Cerebellar cortex (tissue), 1 donor: ENCODE measurements around the gene MAPKAPK3.
A peak's percentile ranks its signal among the peaks of the same experiment; 100 is the strongest.

ENCODE experiments used
- DNase-seq: peaks from one replicate; pipeline ENCODE4 v3.0.0-alpha.2; 2015; ENCODE audit warnings: low spot score

The MAPKAPK3 gene

DNA sequence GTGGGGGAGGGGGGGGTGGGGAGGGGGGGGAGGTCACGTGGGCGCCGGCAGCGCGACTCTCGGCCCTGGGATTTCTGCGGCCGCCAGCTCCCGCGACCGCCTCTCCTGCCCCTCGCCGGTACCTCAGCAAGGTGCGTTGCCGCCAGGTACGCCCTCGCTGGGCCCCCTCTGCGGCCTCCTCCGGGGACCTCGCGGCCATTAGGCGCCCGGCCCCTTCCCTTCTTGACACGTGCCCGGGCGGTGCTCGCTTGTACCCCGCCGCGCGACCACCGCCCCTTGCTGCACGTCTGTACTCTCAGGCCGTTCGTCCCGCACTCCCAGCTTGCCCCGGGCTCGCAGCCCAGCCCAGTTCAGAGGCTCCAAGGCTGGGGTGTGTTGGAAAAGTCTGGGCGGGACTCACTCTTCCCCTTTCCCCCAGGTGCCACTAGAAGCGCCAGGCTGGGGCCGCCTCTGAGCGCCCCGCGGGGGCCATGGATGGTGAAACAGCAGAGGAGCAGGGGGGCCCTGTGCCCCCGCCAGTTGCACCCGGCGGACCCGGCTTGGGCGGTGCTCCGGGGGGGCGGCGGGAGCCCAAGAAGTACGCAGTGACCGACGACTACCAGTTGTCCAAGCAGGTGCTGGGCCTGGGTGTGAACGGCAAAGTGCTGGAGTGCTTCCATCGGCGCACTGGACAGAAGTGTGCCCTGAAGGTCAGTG is at the start of gene MAPKAPK3:
Gene MAPKAPK3 (plus strand): TSS at position 56 of the 696 bp plus-strand sequence. CDS start 415 bp downstream, at position 471.
- no peak for DNase-seq

DNA sequence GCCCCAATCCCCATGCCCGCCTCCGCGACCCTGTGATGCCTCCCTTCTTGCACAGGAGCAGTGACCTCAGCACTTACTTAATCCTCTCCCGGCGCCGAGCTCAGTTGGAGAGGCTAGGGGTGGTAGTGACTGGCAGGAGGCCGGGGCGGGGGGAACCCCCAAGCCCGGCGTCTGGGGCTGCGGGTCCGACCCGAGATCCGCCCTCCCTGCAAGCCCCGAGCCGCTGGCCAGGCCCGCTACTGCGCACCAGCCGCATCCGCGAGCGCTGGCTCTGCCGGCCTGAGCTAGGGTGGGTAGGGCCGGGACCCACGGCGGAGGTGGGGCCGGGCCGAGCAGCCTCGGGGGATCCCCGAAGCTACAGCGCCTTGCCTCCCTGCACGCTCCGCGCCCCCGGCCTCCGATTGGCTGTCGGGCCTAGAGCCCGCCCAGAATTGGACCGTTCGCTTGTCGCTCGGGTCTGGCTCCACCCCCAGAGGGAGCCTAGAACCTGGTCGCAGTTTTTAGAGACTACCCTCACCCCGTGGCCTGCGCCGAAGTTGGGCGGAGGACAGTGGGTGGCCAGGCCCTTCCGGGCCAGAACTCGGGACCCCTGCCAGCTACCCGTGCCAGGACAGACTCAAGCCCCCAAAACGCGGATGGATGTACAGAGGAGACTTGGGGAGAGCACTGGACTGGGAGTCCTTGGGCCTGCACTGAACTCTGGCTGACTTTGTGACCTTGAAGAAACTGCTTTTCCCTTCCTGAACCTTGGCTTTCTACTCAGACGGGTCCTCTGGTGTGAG is 49.4 kb upstream of the MAPKAPK3 start, which contains the start of gene C3orf18:
Gene C3orf18 (minus strand): TSS at position 362 of the 782 bp plus-strand sequence. CDS start 2,048 bp downstream, outside the sequence.
- DNase-seq, result peak; percentile 94

DNA sequence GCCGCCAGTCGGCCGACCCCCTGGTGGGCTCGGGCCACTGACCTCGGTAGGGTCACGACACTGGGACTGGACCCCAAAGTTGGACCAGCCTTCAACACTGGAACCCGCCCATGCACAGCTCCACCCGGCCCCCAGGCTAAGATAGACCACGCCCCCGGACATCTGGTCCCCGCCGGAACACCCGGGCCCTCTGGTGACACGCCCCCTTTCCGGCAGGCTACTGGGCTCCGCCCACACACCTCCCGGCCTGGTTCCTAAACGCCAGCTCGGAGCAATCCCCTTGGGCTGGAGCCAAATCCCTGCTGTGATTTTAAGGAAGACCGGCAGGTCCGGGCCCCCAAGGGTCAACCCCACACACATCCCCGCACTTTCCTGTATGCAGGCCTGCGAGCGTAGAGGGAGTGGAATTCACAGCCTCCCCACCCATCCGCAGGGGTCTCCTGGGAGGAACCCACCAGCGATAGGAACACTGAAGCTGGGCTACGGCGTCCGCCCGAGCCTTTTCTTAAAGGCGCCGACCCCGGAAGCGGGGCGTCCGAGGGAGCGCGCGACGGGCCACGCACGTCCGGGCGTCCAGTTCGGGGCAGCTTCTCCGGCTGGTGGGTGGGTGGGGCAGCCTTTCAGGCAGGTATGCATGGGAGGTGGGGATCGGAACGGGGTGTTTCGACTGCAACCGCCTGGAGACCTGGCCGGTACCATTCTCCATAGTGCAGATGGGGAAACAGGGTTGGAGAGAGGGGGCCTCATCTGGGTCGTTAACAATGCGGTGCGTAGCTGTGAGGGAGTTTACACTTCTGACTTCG is 47.8 kb upstream of the MAPKAPK3 start, which contains the start of gene HEMK1:
Gene HEMK1 (plus strand): TSS at position 576 of the 803 bp plus-strand sequence. CDS start 1,583 bp downstream, outside the sequence.
- DNase-seq, result peak; percentile 90

DNA sequence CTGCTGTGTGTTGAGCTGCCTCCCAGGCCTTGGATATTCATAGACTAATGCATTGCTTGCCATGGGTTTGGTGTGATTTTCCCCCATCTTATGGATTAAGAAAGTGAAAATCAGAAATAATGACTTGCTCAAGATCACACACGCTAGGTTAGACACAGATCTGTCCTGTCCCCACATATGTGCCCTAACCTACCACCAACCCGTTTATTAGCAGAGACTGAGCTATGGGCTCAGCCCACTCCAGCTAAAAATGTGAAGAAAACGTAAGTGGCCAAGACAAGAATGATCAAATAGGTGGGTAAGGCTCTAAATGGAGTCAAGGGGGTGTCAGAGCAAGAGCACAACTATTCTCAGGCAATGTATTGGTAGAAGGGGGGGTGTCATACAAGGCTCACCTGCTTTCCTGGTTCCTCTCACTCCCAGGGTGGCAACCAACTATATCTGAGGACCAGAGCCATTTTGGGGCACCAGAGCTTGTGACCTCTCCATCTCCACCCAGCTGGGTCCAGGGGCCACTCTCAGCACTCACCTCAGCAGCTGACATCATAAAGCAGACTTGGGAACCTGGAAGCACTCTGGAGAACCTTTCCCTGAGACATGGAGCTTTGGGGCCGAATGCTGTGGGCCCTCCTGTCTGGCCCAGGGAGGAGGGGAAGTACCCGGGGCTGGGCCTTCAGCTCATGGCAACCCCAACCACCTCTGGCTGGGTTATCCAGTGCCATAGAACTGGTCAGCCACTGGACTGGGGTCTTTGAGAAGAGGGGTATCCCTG is 46.3 kb upstream of the MAPKAPK3 start:
- DNase-seq, result no peak

DNA sequence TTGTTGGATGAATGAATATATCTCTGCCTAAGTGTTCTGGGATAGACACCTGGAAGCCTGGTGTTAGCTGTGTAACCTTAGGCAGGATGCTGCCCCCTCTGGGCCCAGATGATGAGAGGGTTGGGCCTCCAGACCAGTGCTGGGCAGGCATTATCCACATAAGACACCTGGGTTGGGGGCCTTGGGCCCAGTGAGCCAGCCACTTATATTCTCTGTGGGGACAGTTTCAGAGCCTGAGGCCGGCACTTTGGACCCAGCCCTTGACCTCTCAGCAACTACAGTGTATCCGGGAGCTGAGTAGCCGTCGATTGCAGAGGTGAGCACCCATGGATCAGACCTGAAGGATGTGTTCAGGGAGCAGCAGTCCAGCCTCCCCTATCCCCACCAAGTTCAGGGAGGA is 45.5 kb upstream of the MAPKAPK3 start:
- DNase-seq, result no peak

DNA sequence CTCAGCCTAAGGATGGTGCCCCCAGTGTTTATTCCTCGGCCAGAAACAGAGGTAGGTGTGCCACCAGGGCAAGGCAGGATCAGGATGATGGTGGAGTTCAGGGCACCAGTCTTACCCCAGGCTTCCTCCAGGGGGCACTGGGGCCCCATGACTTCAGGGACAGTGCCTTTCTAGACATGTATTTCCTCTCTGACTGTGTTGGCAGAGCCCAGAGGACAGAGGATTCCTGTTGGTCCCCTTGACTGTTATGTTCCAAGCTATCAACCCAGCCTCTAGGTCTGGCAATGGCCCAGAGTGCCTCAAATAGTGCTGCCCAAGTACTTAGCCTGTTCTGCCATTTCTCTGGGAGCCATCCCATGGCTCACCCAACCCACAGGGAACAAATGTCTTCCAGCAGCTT is 44.8 kb upstream of the MAPKAPK3 start:
- DNase-seq, result peak; percentile 84

DNA sequence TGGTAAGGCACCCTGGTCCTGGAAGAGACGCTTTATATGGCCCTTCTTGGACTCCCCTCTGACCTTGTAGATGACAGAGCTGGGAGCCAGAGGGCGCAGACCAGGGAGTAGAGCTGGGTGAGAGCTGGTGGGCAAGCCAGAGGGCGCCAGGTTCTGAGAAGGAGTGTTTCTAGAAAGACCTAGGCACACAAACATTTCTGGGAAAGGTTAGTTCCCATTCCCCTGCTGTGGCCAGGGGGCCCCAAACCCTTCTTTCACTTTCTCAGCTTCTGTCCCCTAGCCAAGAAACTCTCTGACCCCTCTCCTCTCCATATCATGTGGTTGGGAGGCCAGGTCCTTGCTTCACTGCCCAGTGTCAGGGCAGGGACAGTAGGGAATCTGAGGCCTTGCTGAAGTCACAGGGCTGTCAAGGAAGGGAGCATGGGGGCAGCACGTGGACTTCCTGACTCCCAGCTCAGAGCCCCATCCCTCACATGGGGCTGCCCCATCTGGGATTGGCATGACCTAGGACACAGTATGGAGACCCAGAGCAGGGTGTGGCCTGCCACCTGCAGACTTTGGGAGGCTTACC is 44.1 kb upstream of the MAPKAPK3 start:
- DNase-seq, result no peak

DNA sequence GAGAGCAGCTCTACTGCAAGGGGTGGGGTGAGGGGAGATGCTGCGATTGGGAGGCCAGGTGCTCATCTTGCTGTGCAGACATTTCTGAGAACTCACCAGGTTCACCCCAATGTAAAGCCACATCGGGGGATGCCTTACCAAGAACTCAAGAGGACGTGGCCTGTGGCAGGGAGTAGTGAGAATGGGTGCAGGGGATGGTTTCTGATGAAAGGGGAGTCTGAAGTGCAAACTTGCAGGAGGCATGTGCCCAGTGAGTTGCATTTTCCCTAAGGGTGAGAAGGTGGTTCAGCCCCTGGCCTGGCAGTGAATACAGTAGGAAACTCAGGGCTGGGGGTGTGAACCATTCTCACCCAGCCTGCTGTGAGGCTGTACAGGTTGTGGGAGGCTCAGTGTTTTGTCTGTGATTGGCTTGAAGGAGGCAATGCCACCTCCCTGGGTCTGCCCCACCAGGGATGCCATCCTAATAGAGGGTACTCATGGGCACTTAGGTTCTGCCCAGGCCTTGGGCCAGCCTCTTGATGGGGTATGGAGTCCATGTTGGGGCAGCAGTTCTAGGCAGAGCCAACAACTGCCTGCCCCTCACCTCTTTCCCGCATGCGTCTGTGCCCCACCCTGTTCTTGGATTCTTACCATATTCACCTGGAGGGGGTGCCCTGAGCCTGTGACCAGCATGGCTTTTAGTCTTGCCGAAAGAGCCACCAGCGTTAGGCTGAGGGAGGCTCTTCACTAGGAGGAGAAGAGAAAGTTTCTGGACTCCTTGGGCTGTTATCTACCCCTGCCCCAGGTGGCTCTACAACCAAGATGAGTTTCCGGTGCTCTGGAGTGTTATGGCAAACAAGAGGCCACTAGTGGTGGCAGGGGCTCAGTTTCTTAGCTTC is 43.1 kb upstream of the MAPKAPK3 start:
- DNase-seq, result no peak

DNA sequence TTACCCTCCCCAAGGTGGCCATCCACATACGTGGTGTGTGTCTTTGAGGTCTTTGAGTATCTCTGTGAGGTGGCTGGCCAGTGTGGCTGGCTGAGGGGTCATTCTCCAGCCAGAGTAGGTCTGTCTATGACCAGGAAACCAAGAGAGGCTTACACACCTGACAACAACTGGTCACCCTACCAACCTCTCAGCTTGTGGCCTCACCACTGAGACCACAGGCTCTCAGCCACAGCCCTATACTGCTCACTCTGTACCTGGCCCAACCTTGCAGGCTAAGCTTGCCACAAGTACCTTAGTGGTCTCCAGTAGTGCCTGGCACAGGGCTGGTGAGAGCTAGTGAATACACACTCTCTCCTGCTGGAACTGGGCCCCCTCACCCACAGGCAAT is 42.5 kb upstream of the MAPKAPK3 start:
- DNase-seq, result no peak

DNA sequence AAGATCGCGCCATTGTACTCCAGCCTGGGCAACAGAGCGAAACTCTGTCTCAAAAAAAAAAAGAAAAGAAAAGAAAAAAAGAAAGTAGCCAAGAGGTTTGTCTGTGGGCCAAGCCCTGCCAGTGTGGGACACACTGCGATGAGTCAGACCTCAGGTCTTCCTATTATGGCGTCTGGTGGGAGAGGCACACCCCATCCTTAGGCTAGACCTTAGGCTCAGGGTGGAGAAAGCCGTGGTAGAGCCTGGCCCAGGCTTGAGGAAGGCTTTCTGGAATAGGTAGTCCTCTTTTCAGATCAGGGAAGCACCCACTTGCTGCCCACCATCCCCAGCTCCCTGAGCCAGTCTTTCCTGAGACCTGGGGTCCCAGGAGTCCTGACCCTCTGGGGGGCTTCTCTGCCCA is 41.6 kb upstream of the MAPKAPK3 start:
- no peak for DNase-seq

DNA sequence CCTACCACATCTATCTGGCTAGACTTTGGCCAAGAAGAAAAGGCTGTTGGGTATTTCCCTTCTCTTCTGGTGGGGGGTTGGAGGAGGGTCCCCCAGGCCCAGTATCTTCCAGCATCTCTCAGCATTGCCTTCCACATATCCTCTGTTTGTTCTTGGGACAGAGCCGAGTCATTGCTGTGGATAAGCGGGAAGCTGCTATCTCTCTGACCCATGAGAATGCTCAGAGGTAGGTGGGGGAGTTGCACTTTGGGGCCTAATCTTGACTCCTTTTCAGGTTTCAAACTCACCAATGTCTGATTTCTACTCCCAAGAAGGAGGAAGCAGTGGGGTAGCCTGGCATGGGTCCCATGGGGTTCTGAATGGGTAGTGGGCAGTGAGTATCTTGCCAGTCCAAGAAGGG is 39.6 kb upstream of the MAPKAPK3 start:
- DNase-seq, result no peak

DNA sequence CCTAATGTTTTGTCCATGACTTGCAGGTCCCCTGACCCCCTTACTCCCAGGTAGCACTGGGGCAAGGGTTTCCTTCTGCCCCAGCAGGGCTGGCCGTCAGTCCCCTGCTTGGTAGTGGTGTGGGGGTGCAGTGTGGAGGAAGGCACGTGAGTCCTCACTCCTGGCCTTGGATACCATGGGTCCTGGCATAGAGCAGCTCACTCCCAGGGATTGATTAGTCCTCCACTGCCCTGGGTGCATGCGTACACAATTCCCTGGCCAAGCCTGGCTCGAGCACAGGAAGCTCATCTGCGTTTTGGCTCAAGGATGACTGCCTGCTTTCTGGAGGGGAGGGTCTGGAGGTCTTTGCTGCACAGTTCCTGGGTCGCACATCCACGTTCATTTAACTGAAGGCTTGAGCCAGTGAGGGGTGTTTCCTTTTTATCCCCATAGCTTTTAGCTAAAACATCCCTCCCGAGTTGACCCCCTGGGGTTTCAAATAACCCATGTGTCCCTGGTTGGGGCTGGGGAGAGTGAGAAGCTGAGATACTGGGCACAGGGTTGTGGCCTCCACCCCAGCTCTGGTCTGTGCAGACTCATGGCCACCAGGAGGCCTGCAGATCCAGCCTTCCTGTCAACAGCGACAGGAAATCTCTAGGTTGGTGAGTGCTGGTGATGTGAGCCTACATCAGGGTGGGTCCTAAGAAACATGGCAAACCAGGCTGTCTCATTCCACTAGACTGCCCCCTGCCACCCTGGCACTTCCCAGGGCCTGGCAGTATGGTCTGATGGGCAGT is 36.1 kb upstream of the MAPKAPK3 start:
- DNase-seq, result no peak

DNA sequence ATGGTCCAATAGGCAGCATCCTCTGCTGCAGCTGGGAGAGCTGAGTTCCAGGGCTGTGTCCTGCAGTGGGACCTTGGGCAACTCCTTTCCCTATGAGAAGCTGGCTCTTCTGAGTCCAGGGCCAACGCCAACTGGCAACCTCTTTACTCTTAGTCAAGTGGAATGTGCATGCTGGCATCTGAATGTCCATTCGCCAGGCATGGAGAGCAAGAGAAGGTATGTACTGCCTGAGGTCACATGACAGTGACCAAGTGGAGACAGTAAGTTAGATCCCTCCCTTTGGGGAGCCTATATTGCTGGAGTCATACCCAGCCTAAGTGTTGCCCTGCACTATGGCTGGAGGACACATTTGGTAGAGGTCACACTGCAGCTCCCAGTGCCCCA is 35.5 kb upstream of the MAPKAPK3 start:
- no peak for DNase-seq

DNA sequence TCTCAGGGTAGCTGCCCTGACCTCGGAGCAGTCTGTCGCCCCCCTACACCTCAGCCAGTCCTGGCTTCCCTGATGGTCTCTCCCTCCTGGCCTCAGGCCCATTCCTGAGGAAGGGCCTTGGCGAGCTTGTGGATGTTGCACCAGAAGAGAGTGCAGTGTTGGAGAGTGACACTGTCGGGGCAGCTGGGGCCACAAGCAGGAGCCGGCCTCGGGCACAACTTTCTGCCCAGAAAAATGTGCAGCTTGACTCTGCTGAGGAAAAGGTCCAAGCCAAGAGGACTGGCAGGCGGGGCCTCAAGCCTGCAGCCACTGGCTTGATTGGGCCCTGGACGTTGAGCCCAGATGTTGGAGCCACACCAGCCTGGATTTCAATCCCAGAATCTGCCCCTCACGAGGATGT is 34.9 kb upstream of the MAPKAPK3 start:
- DNase-seq, result no peak

DNA sequence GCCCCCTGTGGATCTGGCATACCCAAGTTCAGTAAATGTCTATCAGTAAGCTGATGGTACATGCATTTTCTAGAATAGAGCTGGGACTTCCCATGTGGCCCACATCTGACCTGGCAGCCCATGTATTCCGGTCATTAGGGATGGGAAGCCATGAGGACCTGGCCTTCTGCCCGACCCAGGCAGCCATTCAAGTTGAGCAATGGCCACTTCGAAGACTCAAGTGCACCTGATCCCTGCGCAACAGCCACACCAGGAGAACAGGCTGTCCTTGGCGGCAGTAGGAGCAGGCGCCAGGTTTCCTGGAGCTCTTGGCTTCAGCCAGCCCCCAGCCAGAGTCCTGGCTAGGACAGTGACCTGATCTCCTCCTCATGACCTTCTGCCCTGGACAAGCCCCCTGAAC is 33.1 kb upstream of the MAPKAPK3 start:
- DNase-seq, result peak; percentile 44

DNA sequence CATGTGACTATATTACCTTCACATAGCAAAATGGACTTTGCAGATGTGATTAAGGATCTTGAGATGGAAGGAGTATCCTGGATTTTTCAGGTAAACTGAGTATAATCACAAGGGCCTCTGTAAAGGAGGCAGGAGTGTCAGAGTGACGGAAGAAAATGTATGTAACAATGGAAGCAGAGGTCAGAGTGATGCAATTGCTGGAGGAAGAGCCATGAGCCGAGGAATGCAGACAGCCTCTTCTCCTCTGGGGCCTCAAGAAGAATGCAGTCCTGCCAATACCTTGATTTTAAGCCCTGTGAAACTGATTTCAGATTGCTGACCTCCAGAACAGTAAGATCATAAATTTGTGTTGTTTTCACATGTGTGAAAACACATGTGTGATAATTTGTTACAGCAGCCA is 32.6 kb upstream of the MAPKAPK3 start:
- no peak for DNase-seq

DNA sequence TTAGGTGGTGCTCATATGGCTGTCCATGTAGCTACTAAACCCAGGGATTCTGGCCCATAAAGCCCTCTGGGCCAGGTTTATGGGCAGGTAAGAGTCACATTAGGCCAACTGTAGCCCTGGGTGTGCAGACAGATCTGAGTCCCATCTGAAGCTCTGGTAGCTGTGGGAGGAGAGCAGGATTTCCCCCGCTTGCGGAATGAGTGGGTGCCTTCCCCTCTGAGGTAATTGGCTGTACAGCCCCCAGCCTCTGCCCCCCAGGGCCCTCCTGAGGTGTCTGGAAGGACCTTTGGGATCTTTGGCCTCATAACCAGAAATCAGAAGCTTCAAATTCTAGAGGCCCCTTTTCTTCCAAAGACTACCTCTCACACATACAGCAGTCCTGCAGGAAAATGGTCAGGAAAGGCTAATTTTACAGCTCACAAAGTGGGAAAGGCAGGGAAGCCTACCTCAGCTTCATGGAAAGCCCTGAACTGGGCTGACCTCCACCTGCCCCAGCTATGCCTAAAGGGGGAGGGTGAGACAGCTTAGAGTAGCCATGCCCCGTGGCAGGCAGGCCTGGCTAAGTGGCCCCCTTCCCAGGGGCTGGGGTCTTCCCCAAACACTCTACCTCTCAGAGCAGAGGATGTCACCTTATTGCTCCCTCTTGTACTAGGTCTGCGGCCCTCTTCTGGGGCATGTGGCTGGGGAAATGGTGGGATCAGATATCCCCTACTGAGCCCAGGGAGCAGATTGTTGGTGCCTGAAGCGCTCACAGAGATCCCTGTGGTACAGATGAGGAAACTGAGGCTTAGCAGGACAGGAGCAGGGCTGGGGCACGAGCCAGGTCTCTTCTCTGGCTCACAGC is 30.8 kb upstream of the MAPKAPK3 start:
- DNase-seq, result no peak

DNA sequence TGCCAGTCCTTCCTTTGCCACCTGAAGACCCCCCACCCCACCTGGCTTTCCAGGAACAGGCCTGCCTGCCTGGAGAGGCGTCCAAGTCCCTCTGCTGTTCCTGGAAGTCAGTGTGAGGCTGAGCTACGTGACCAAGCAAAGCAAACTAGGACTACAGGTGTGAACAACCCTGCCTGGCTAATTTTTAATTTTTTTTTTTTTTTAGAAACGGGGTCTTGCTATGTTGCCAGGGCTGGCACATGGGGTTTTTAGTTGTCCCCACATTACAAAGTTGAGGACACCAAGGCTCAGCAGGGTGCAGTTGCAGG is 30.2 kb upstream of the MAPKAPK3 start:
- no peak for DNase-seq

DNA sequence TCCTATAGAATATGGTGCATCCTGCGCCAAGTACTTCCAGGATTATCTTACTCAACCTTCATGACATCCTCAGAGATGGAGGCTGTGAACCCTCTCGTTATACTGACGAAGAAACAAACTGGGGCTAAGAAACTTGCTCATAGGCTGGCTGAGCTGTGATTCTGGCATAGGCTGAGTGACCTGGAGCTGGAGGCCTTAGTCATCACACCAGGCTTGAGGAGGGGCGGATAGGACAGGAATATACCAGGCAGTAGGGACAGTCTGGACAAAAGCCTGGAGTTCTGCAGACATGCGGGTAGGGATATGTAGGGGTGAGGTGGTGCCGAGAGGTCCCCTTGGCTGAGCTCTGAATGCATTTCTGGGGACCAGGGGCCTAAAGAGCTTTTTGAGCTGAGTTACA is 29.6 kb upstream of the MAPKAPK3 start:
- DNase-seq, result no peak
